PC-9 (cell line): ENCODE data around the gene EPB41. TPM values are rescaled to one million over a fixed set of nuclear protein-coding genes. Genes with fewer than 3 reads are reported as not detected.

Experiments used
- BruUV-seq: library from RNA; stranded (reverse); fragments of 400-500 nt; replicated peaks from 2 replicates; lab custom pipeline; 2021; lab: Mats Ljungman, UMichigan
- CTCF ChIA-PET: fragments of 300-600 bp; sonication (Branson Sonifier 250); formaldehyde crosslinking; loops from one replicate; lab custom pipeline; 2022; ENCODE audit warnings: antibody characterized with exemption; lab: Charles Lee
- POLR2A ChIA-PET: fragments of 300-600 bp; sonication (Branson Sonifier 250); formaldehyde crosslinking; loops from one replicate; lab custom pipeline; 2022; ENCODE audit warnings: antibody characterized with exemption; ENCODE audit not compliant: unreplicated experiment; lab: Charles Lee
- DNase-seq, 2 experiments: peaks; one replicate each; pipeline versions ENCODE4 v3.0.0 to v3.0.0-alpha.2; 2015 to 2022; ENCODE audit warnings: mixed read lengths in 1 of 2
- H2AFZ ChIP-seq: fragments of 200-600 bp; sonication (generic); 2 replicates; pipeline ENCODE4 v1.8.1; 2017; ENCODE audit warnings: antibody characterized with exemption
- H3F3A ChIP-seq: fragments of 200-600 bp; sonication (generic); 2 replicates; pipeline ENCODE4 v1.8.1; 2017; ENCODE audit warnings: antibody characterized with exemption, mild to moderate bottlenecking, low read depth; ENCODE audit not compliant: insufficient read depth
- H3K27ac ChIP-seq: fragments of 200-600 bp; sonication (generic); 2 replicates; pipeline ENCODE4 v1.6.1; 2016; ENCODE audit warnings: mixed run types
- H3K27me3 ChIP-seq: fragments of 200-600 bp; sonication (generic); 2 replicates; pipeline ENCODE4 v1.6.1; 2016; ENCODE audit warnings: low read depth, mixed run types; ENCODE audit not compliant: insufficient read depth
- H3K36me3 ChIP-seq: fragments of 200-600 bp; sonication (generic); 2 replicates; pipeline ENCODE4 v1.6.1; 2016; ENCODE audit warnings: low read depth, mixed run types
- H3K4me1 ChIP-seq: fragments of 200-600 bp; sonication (generic); replicated peaks from 2 replicates; pipeline ENCODE4 v1.6.1; 2016; ENCODE audit warnings: mixed run types; ENCODE audit not compliant: insufficient read depth
- H3K4me2 ChIP-seq: fragments of 200-600 bp; sonication (generic); 2 replicates; pipeline ENCODE4 v1.6.1; 2017; ENCODE audit warnings: mixed run types
- H3K4me3 ChIP-seq: fragments of 200-600 bp; sonication (generic); 2 replicates; pipeline ENCODE4 v1.6.1; 2016; ENCODE audit warnings: mixed run types
- H3K79me2 ChIP-seq: fragments of 200-600 bp; sonication (generic); 2 replicates; pipeline ENCODE4 v1.6.1; 2017; ENCODE audit warnings: low read depth, mixed run types
- H3K9me2 ChIP-seq: fragments of 200-600 bp; sonication (generic); 2 replicates; pipeline ENCODE4 v1.8.1; 2017; ENCODE audit warnings: mild to moderate bottlenecking; ENCODE audit not compliant: insufficient read depth
- H3K9me3 ChIP-seq: fragments of 200-600 bp; sonication (generic); 2 replicates; pipeline ENCODE4 v1.8.1; 2016; ENCODE audit warnings: low read depth; ENCODE audit not compliant: insufficient read depth
- H4K20me1 ChIP-seq: fragments of 200-600 bp; sonication (generic); 2 replicates; pipeline ENCODE4 v1.8.1; 2017; ENCODE audit not compliant: insufficient read depth
- CTCF ChIP-seq: fragments of 200-600 bp; sonication (generic); conservative IDR thresholded peaks from 2 replicates; pipeline ENCODE4 v1.6.1; 2017; ENCODE audit warnings: mixed run types, antibody characterized with exemption, mild to moderate bottlenecking, moderate library complexity
- EZH2 ChIP-seq: fragments of 200-600 bp; sonication (generic); IDR thresholded peaks from 2 replicates; pipeline ENCODE4 v1.8.0; 2017; ENCODE audit warnings: antibody characterized with exemption, low read depth
- intact Hi-C: fragments of 100-400 bp; cut with micrococcal nuclease; formaldehyde crosslinking; loops from one replicate; pipeline ENCODE4 v1.10.0; 2022; ENCODE audit not compliant: unreplicated experiment
- total RNA-seq: library from RNA; stranded (reverse); gene quantifications from 2 replicates; pipeline ENCODE4 v1.2.3, GENCODE V29; 2021

EPB41 gene
- total RNA-seq, 1 experiment from 2014 or later = 42.2 TPM

GRCh38 chr1:29032841-29033240 lies 118.5 kb downstream of the EPB41 start:
- Histone ChIP-seq H3K4me3 (no peak overlapping the region), H3K4me1 (no peaks in the 10 kb centered on the region), H3K79me2 (no peaks in the 10 kb centered on the region), H3K27ac (no peak overlapping the region), H3K9me2 (no peaks in the 10 kb centered on the region), H3K4me2 (no peak overlapping the region), H2AFZ (no peak overlapping the region), H3K36me3 (no peaks in the 10 kb centered on the region), H3F3A (no peaks in the 10 kb centered on the region), H4K20me1 (no peaks in the 10 kb centered on the region), H3K27me3 (no peaks in the 10 kb centered on the region), H3K9me3 (no peaks in the 10 kb centered on the region)
- TF ChIP-seq EZH2 = no peak
- TF ChIP-seq CTCF = no peak
- intact Hi-C loops = loop anchor here (1.0 to 10.0 kb wide), 3 partner anchors 151 to 1672 kb away; no protein-coding TSS in a partner anchor
- CTCF ChIA-PET = interaction anchor here (0.6 to 3.8 kb wide), 4 partner anchors 148 to 205 kb away, joined by 3 to 26 read pairs (median 12); no protein-coding TSS in a partner anchor
- POLR2A ChIA-PET = interaction anchor here (0.6 kb wide), 1 partner anchor 157 kb away, joined by 4 read pairs; no protein-coding TSS in a partner anchor
- no TSS peak for BruUV-seq
- no peak for DNase-seq

- Histone ChIP-seq H3K27ac (no peak overlapping the region), H4K20me1 (no peaks in the 10 kb centered on the region), H3K4me1 (no peaks in the 10 kb centered on the region), H3K4me2 (no peak overlapping the region), H3F3A (no peaks in the 10 kb centered on the region), H3K9me2 (no peaks in the 10 kb centered on the region), H3K79me2 (no peaks in the 10 kb centered on the region), H2AFZ (no peak overlapping the region), H3K27me3 (no peaks in the 10 kb centered on the region), H3K9me3 (no peaks in the 10 kb centered on the region), H3K36me3 (no peaks in the 10 kb centered on the region), H3K4me3 (no peak overlapping the region)
- intact Hi-C loops = loop anchor here (1.0 to 10.0 kb wide), 4 partner anchors 152 to 1671 kb away; no protein-coding TSS in a partner anchor
- TF ChIP-seq EZH2 (no peak), CTCF (peak; percentile 72)
- CTCF ChIA-PET = interaction anchor here (0.5 to 3.8 kb wide), 7 partner anchors 148 to 1286 kb away, joined by 3 to 26 read pairs (median 5); no protein-coding TSS in a partner anchor
- no TSS peak for BruUV-seq
- POLR2A ChIA-PET = interaction anchor here (0.8 kb wide), 1 partner anchor 149 kb away, joined by 4 read pairs; no protein-coding TSS in a partner anchor
- DNase-seq = peak in 1 of 2 experiments; percentile 40
Observed at GRCh38 chr1:29033829-29034466, 119.6 kb downstream of the EPB41 start.

- POLR2A ChIA-PET = interaction anchor here (0.7 kb wide), 2 partner anchors 125 to 144 kb away, joined by 3 to 4 read pairs; no protein-coding TSS in a partner anchor
- Histone ChIP-seq H3K9me2 (no peaks in the 10 kb centered on the region), H3K27me3 (no peaks in the 10 kb centered on the region), H3K36me3 (no peaks in the 10 kb centered on the region), H3F3A (no peaks in the 10 kb centered on the region), H3K79me2 (no peaks in the 10 kb centered on the region), H3K4me3 (no peak overlapping the region), H2AFZ (no peak overlapping the region), H3K9me3 (no peaks in the 10 kb centered on the region), H4K20me1 (no peaks in the 10 kb centered on the region), H3K27ac (no peak overlapping the region), H3K4me2 (no peak overlapping the region), H3K4me1 (no peaks in the 10 kb centered on the region)
- no TSS peak for BruUV-seq
- DNase-seq = no peak
- intact Hi-C loops = no loop called here
- TF ChIP-seq EZH2 = no peak
- TF ChIP-seq CTCF = no peak
- CTCF ChIA-PET = no interaction called here
Observed at GRCh38 chr1:29043274-29043965, 129.1 kb downstream of the EPB41 start.
